NB4 (cell line): ENCODE data around the gene RECQL.

Experiments
- MYC ChIP-seq: IDR thresholded peaks from 2 replicates; pipeline ENCODE4 v1.6.1; 2011; ENCODE audit warnings: low read depth, low read length
- POLR2A ChIP-seq: IDR thresholded peaks from 2 replicates; pipeline ENCODE4 v1.6.1; 2011; ENCODE audit warnings: mild to moderate bottlenecking; ENCODE audit not compliant: insufficient read length; ENCODE audit errors: extremely low read depth
- TF ChIP-seq, protein P1 (sequence below): IDR thresholded peaks from one replicate; pipeline ENCODE4 v1.5.1; 2012; ENCODE audit warnings: low read depth, low read length
- TF ChIP-seq, protein P2 (sequence below): IDR thresholded peaks from 2 replicates; pipeline ENCODE4 v1.6.1; 2011; ENCODE audit warnings: low read depth, low read length

DNA sequence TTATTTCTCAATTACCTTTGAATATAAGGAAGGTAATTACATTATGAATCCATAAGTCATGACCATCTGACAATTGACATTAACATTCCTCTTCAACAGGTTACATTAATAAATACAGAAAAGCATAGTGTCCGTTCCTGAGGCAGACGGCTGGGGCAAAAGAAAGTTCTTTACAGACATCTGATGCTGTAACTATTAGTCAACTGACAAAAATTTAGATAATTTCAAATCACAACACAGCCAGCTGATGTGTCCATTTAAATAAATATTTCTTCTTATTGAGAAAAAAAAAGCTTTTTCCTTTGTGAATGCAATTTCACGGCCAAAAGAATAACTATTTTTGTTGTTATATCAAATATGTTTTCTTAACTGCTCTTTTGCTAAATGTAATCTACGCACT lies 73.2 kb downstream of the RECQL start:
- TF ChIP-seq, protein P1, sequence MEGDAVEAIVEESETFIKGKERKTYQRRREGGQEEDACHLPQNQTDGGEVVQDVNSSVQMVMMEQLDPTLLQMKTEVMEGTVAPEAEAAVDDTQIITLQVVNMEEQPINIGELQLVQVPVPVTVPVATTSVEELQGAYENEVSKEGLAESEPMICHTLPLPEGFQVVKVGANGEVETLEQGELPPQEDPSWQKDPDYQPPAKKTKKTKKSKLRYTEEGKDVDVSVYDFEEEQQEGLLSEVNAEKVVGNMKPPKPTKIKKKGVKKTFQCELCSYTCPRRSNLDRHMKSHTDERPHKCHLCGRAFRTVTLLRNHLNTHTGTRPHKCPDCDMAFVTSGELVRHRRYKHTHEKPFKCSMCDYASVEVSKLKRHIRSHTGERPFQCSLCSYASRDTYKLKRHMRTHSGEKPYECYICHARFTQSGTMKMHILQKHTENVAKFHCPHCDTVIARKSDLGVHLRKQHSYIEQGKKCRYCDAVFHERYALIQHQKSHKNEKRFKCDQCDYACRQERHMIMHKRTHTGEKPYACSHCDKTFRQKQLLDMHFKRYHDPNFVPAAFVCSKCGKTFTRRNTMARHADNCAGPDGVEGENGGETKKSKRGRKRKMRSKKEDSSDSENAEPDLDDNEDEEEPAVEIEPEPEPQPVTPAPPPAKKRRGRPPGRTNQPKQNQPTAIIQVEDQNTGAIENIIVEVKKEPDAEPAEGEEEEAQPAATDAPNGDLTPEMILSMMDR: no peak
- TF ChIP-seq POLR2A: no peak
- no peak for TF ChIP-seq MYC
- TF ChIP-seq, protein P2, sequence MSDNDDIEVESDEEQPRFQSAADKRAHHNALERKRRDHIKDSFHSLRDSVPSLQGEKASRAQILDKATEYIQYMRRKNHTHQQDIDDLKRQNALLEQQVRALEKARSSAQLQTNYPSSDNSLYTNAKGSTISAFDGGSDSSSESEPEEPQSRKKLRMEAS: no peak
